ENCODE results near the gene STRIP2.
"Not testable (repeated sequence)": the region's sequence is repeated elsewhere in the genome, so short reads cannot be mapped to it uniquely, and the experiment has no call there.

The STRIP2 gene

GRCh38 chr7:129479831-129480230, 45.6 kb downstream of the STRIP2 start:
- Histone ChIP-seq H3K9ac (ENCODE audit: low read depth, low read length) (no peak overlapping the region), H3K4me3 (ENCODE audit: low read length) (no peak overlapping the region), H3K36me3 (ENCODE audit: insufficient read depth, low read depth, low read length) (peaks cover 10% of the 10 kb centered on the region), H3K27me3 (ENCODE audit: insufficient read depth, low read length) (no peaks in the 10 kb centered on the region), H3K27ac (ENCODE audit: low read length) (no peak overlapping the region), H3K4me1 (ENCODE audit: insufficient read depth, low read length) (no peaks in the 10 kb centered on the region), H3K9me3 (ENCODE audit: insufficient read depth, low read depth, low read length) (no peaks in the 10 kb centered on the region)

GRCh38 chr7:129480674-129481363, 46.6 kb downstream of the STRIP2 start:
- Histone ChIP-seq H3K4me1 (ENCODE audit: insufficient read depth, low read length) (no peaks in the 10 kb centered on the region), H3K4me3 (ENCODE audit: low read length) (no peak overlapping the region), H3K9ac (ENCODE audit: low read depth, low read length) (no peak overlapping the region), H3K27ac (ENCODE audit: low read length) (no peak overlapping the region), H3K27me3 (ENCODE audit: insufficient read depth, low read length) (no peaks in the 10 kb centered on the region), H3K36me3 (ENCODE audit: insufficient read depth, low read depth, low read length) (peaks cover 12% of the 10 kb centered on the region), H3K9me3 (ENCODE audit: insufficient read depth, low read depth, low read length) (no peaks in the 10 kb centered on the region)

DNA sequence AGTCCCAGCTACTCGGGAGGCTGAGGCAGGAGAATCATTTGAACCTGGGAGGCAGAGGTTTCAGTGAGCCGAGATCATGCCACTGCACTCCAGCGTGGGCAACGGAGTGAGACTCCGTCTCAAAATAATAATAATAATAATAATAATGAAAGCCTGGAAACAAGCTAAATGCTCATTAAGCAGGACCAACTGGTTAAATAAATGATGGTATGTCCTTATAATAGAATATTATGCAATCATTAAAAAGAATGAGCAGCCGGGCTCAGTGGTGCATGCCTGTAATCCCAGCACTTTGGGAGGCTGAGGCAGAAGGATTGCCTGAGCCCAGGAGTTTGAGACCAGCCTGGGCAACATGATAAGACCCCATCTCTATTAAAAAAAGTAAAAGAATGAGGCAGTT, 47.1 kb downstream of the STRIP2 start:
- H3K27me3 ChIP-seq (ENCODE audit: insufficient read depth, low read length); H3K9ac ChIP-seq (ENCODE audit: low read depth, low read length); H3K4me3 ChIP-seq (ENCODE audit: low read length); H3K27ac ChIP-seq (ENCODE audit: low read length); H3K9me3 ChIP-seq (ENCODE audit: insufficient read depth, low read depth, low read length); H3K4me1 ChIP-seq (ENCODE audit: insufficient read depth, low read length): not testable (repeated sequence)
- peaks cover 16% of the 10 kb centered on the region for H3K36me3 ChIP-seq (ENCODE audit: insufficient read depth, low read depth, low read length)

- Histone ChIP-seq H3K4me1 (ENCODE audit: insufficient read depth, low read length) (no peaks in the 10 kb centered on the region), H3K9me3 (ENCODE audit: insufficient read depth, low read depth, low read length) (no peaks in the 10 kb centered on the region), H3K27me3 (ENCODE audit: insufficient read depth, low read length) (no peaks in the 10 kb centered on the region), H3K4me3 (ENCODE audit: low read length) (no peak overlapping the region), H3K27ac (ENCODE audit: low read length) (no peak overlapping the region), H3K9ac (ENCODE audit: low read depth, low read length) (no peak overlapping the region), H3K36me3 (ENCODE audit: insufficient read depth, low read depth, low read length) (peaks cover 18% of the 10 kb centered on the region)
These were observed 48.5 kb downstream of the STRIP2 start for GRCh38 chr7:129482781-129483180.

- Histone ChIP-seq H3K9ac (ENCODE audit: low read depth, low read length) (no peak overlapping the region), H3K27ac (ENCODE audit: low read length) (no peak overlapping the region), H3K27me3 (ENCODE audit: insufficient read depth, low read length) (no peaks in the 10 kb centered on the region), H3K9me3 (ENCODE audit: insufficient read depth, low read depth, low read length) (no peaks in the 10 kb centered on the region), H3K4me3 (ENCODE audit: low read length) (no peak overlapping the region), H3K4me1 (ENCODE audit: insufficient read depth, low read length) (no peaks in the 10 kb centered on the region), H3K36me3 (ENCODE audit: insufficient read depth, low read depth, low read length) (peaks cover 11% of the 10 kb centered on the region; the same call in 1 of the 2 replicates)
These were observed 55.3 kb downstream of the STRIP2 start for GRCh38 chr7:129489491-129489890.

GRCh38 chr7:129492391-129492790, 58.2 kb downstream of the STRIP2 start:
- no peak overlapping the region for H3K9ac ChIP-seq (ENCODE audit: low read depth, low read length)
- no peak overlapping the region for H3K4me3 ChIP-seq (ENCODE audit: low read length)
- no peak overlapping the region for H3K27ac ChIP-seq (ENCODE audit: low read length)
- peaks cover under 1% of the 10 kb centered on the region; the same call in 1 of the 2 replicates for H3K36me3 ChIP-seq (ENCODE audit: insufficient read depth, low read depth, low read length)
- no peaks in the 10 kb centered on the region for H3K9me3 ChIP-seq (ENCODE audit: insufficient read depth, low read depth, low read length)
- H3K27me3 ChIP-seq (ENCODE audit: insufficient read depth, low read length) = no peaks in the 10 kb centered on the region
- H3K4me1 ChIP-seq (ENCODE audit: insufficient read depth, low read length) = no peaks in the 10 kb centered on the region

- no peak overlapping the region for H3K27ac ChIP-seq (ENCODE audit: low read length)
These were observed 59.3 kb downstream of the STRIP2 start for GRCh38 chr7:129493555-129493954.

GRCh38 chr7:129494041-129494440, 59.8 kb downstream of the STRIP2 start:
- Histone ChIP-seq H3K4me1 (ENCODE audit: insufficient read depth, low read length) (no peaks in the 10 kb centered on the region), H3K27me3 (ENCODE audit: insufficient read depth, low read length) (no peaks in the 10 kb centered on the region), H3K36me3 (ENCODE audit: insufficient read depth, low read depth, low read length) (no peaks in the 10 kb centered on the region), H3K9ac (ENCODE audit: low read depth, low read length) (no peak overlapping the region), H3K4me3 (ENCODE audit: low read length) (no peak overlapping the region), H3K9me3 (ENCODE audit: insufficient read depth, low read depth, low read length) (no peaks in the 10 kb centered on the region), H3K27ac (ENCODE audit: low read length) (no peak overlapping the region)

More at GRCh38 chr7:129493555-129493954, 59.3 kb downstream of the STRIP2 start:
- no peaks in the 10 kb centered on the region for H3K4me1 ChIP-seq (ENCODE audit: insufficient read depth, low read length)
- no peak overlapping the region for H3K4me3 ChIP-seq (ENCODE audit: low read length)
- H3K9ac ChIP-seq (ENCODE audit: low read depth, low read length) = no peak overlapping the region
- no peaks in the 10 kb centered on the region for H3K36me3 ChIP-seq (ENCODE audit: insufficient read depth, low read depth, low read length)
- H3K27me3 ChIP-seq (ENCODE audit: insufficient read depth, low read length) = no peaks in the 10 kb centered on the region
- no peaks in the 10 kb centered on the region for H3K9me3 ChIP-seq (ENCODE audit: insufficient read depth, low read depth, low read length)

GRCh38 chr7:129495987-129496386, 61.8 kb downstream of the STRIP2 start:
- Histone ChIP-seq H3K4me1 (ENCODE audit: insufficient read depth, low read length) (no peaks in the 10 kb centered on the region), H3K9me3 (ENCODE audit: insufficient read depth, low read depth, low read length) (no peaks in the 10 kb centered on the region), H3K27me3 (ENCODE audit: insufficient read depth, low read length) (peaks cover 5% of the 10 kb centered on the region), H3K4me3 (ENCODE audit: low read length) (no peak overlapping the region), H3K27ac (ENCODE audit: low read length) (no peak overlapping the region), H3K36me3 (ENCODE audit: insufficient read depth, low read depth, low read length) (no peaks in the 10 kb centered on the region), H3K9ac (ENCODE audit: low read depth, low read length) (no peak overlapping the region)

DNA sequence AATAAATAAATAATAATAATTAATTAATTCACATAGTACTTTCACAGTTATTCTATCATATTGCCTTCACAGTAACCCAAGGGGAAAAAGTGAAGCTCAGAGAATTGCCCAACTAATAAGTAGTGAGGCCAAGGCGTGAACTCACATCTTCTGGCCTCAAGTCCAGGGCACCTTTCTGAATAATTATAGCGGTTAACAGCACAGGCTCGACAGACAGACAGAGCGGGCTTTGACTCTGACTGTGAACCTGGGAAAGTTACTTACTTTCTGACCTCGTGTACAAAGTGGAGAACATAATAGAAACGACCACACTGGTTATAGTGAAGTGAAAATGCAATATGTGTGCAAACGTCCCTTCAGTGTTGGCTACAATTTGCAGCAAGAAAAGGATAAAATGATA, 62.4 kb downstream of the STRIP2 start:
- Histone ChIP-seq H3K4me1 (ENCODE audit: insufficient read depth, low read length) (no peaks in the 10 kb centered on the region), H3K27ac (ENCODE audit: low read length) (no peak overlapping the region), H3K27me3 (ENCODE audit: insufficient read depth, low read length) (peaks cover 11% of the 10 kb centered on the region), H3K4me3 (ENCODE audit: low read length) (no peak overlapping the region), H3K36me3 (ENCODE audit: insufficient read depth, low read depth, low read length) (no peaks in the 10 kb centered on the region), H3K9ac (ENCODE audit: low read depth, low read length) (no peak overlapping the region), H3K9me3 (ENCODE audit: insufficient read depth, low read depth, low read length) (no peaks in the 10 kb centered on the region)

- H3K9me3 ChIP-seq (ENCODE audit: insufficient read depth, low read depth, low read length) = no peaks in the 10 kb centered on the region
- H3K4me1 ChIP-seq (ENCODE audit: insufficient read depth, low read length) = no peaks in the 10 kb centered on the region
- no peak overlapping the region for H3K4me3 ChIP-seq (ENCODE audit: low read length)
- H3K9ac ChIP-seq (ENCODE audit: low read depth, low read length) = no peak overlapping the region
- H3K27me3 ChIP-seq (ENCODE audit: insufficient read depth, low read length) = peaks cover 15% of the 10 kb centered on the region
- H3K36me3 ChIP-seq (ENCODE audit: insufficient read depth, low read depth, low read length) = no peaks in the 10 kb centered on the region
- H3K27ac ChIP-seq (ENCODE audit: low read length) = no peak overlapping the region
These were observed 62.9 kb downstream of the STRIP2 start for GRCh38 chr7:129497156-129497555.

DNA sequence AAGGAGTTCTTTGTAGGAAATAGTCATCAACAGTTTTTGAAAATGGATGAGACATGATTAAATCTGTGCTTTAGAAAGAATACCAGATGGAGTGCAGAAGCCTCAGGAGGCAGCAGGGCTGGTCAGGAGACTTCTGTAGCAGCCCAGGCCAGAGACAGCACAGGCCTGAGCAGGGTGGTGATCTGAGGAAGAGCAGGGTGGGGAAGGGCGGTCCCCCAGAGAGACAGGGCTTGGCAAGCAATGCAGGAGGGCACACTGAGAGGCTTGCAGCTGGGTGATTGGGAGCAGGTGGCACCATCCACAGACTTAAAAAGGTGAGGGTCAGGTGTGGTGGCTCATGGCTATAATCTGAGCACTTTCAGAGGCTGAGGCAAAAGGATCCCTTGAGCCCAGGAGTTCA, 63.8 kb downstream of the STRIP2 start:
- Histone ChIP-seq H3K27me3 (ENCODE audit: insufficient read depth, low read length) (peaks cover 23% of the 10 kb centered on the region), H3K36me3 (ENCODE audit: insufficient read depth, low read depth, low read length) (no peaks in the 10 kb centered on the region), H3K9ac (ENCODE audit: low read depth, low read length) (no peak overlapping the region), H3K27ac (ENCODE audit: low read length) (no peak overlapping the region), H3K4me1 (ENCODE audit: insufficient read depth, low read length) (no peaks in the 10 kb centered on the region; the same call in 1 of the 2 replicates), H3K9me3 (ENCODE audit: insufficient read depth, low read depth, low read length) (no peaks in the 10 kb centered on the region), H3K4me3 (ENCODE audit: low read length) (no peak overlapping the region)
